Osteoblast (primary cell): ENCODE results near the gene EXOC4. TPM values are rescaled to one million over a fixed set of nuclear protein-coding genes. Genes with fewer than 3 reads are reported as not detected.

Experiments used
- DNase-seq: peaks from one replicate; pipeline ENCODE4 v3.0.0; 2011; ENCODE audit warnings: low spot score, mixed read lengths; ENCODE audit not compliant: insufficient read length; ENCODE audit errors: missing footprints
- H2AFZ ChIP-seq: 2 replicates; pipeline ENCODE4 v1.6.0; 2011; ENCODE audit warnings: mild to moderate bottlenecking, low read length
- H3K27ac ChIP-seq: 2 replicates; pipeline ENCODE4 v1.5.1; 2011; ENCODE audit warnings: mild to moderate bottlenecking, low read depth, low read length, moderate library complexity
- H3K27me3 ChIP-seq: 2 replicates; pipeline ENCODE4 v1.6.0; 2012; ENCODE audit warnings: mild to moderate bottlenecking, control low read depth, inconsistent platforms, low read length, moderate library complexity; ENCODE audit not compliant: insufficient read depth
- H3K36me3 ChIP-seq: 2 replicates; pipeline ENCODE4 v1.5.1; 2011; ENCODE audit warnings: mild to moderate bottlenecking, low read length, control low read depth, moderate library complexity; ENCODE audit not compliant: insufficient read depth
- H3K4me1 ChIP-seq: 2 replicates; pipeline ENCODE4 v1.5.1; 2011; ENCODE audit warnings: mild to moderate bottlenecking, low read length, control low read depth, moderate library complexity; ENCODE audit not compliant: insufficient read depth
- H3K4me2 ChIP-seq: 2 replicates; pipeline ENCODE4 v1.6.0; 2011; ENCODE audit warnings: mild to moderate bottlenecking, low read length; ENCODE audit not compliant: insufficient read depth
- H3K4me3 ChIP-seq: fragments of 200-600 bp; sonication (generic); 3 replicates; pipeline ENCODE4 v1.5.1; 2012; ENCODE audit warnings: mild to moderate bottlenecking, low read length, inconsistent platforms; ENCODE audit not compliant: insufficient read depth
- H3K79me2 ChIP-seq: 2 replicates; pipeline ENCODE4 v1.6.0; 2012; ENCODE audit warnings: mild to moderate bottlenecking, low read length, control low read depth, inconsistent platforms; ENCODE audit not compliant: insufficient read depth
- H3K9me3 ChIP-seq: 2 replicates; pipeline ENCODE4 v1.5.1; 2011; ENCODE audit warnings: low read depth, low read length, control low read depth
- H4K20me1 ChIP-seq: 2 replicates; pipeline ENCODE4 v1.6.0; 2012; ENCODE audit warnings: mild to moderate bottlenecking, low read length, control low read depth; ENCODE audit not compliant: insufficient read depth
- total RNA-seq: library from RNA; depleted of rRNA; stranded (reverse); fragments of >200 nt; gene quantifications from 2 replicates; pipeline ENCODE4 v1.2.3, GENCODE V29; 2012
- TF ChIP-seq, protein P1 (sequence below): IDR thresholded peaks from 2 replicates; pipeline ENCODE4 v1.5.1; 2011; ENCODE audit warnings: mild to moderate bottlenecking, low read depth, low read length, moderate library complexity; ENCODE audit errors: extremely low read depth

EXOC4 gene
- total RNA-seq, 1 donor, result 134 TPM

DNA sequence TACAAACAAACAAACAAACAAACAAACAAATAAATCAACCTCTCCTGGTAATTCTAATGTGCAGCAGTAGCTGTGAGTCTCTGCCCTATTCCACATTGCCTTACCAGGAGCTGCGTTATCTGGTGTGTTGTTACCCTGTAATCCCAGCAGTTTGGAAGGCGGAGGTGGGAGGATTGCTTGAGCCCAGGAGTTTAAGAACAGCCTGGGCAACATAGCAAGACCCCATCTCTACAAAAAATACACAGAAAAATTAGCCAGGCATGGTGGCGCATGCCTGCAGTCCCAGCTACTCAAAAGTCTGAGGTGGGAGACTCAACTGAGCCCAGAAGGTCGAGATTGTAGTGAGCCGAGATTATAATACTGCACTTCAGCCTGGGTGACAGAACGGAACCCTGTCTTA is 192.7 kb downstream of the EXOC4 start:
- Histone ChIP-seq H4K20me1 (no peaks in the 10 kb centered on the region), H3K27ac (no peak overlapping the region), H3K4me3 (no peak overlapping the region), H3K4me1 (no peaks in the 10 kb centered on the region), H3K36me3 (no peaks in the 10 kb centered on the region), H3K4me2 (no peak overlapping the region), H3K9me3 (no peaks in the 10 kb centered on the region), H2AFZ (no peak overlapping the region), H3K79me2 (no peaks in the 10 kb centered on the region), H3K27me3 (no peaks in the 10 kb centered on the region)
- TF ChIP-seq, protein P1, sequence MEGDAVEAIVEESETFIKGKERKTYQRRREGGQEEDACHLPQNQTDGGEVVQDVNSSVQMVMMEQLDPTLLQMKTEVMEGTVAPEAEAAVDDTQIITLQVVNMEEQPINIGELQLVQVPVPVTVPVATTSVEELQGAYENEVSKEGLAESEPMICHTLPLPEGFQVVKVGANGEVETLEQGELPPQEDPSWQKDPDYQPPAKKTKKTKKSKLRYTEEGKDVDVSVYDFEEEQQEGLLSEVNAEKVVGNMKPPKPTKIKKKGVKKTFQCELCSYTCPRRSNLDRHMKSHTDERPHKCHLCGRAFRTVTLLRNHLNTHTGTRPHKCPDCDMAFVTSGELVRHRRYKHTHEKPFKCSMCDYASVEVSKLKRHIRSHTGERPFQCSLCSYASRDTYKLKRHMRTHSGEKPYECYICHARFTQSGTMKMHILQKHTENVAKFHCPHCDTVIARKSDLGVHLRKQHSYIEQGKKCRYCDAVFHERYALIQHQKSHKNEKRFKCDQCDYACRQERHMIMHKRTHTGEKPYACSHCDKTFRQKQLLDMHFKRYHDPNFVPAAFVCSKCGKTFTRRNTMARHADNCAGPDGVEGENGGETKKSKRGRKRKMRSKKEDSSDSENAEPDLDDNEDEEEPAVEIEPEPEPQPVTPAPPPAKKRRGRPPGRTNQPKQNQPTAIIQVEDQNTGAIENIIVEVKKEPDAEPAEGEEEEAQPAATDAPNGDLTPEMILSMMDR, result no peak
- DNase-seq, result no peak

DNA sequence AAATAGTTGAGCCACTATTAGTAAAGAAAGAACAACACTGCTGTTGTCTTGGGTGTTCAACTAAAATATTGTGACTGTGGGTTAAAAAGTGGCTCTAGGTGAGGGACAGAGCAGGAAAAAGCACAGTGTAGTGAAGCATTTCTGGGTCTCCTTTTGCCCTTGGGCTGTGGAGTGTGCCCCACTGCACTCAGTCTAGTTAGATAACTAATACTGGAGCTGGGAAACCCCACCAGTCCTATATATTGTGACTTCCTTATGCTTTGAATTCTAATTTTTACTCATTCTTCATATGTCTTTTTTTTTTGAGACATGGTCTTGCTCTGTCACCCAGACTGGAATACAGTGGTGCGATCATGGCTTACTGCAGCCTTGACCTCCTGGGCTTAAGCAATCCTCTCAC is 195.1 kb downstream of the EXOC4 start:
- Histone ChIP-seq H2AFZ (no peak overlapping the region), H3K27ac (no peak overlapping the region), H3K79me2 (no peaks in the 10 kb centered on the region), H3K4me3 (no peak overlapping the region), H3K4me2 (no peak overlapping the region), H3K4me1 (no peaks in the 10 kb centered on the region), H3K36me3 (no peaks in the 10 kb centered on the region), H3K27me3 (no peaks in the 10 kb centered on the region), H4K20me1 (peaks cover 2% of the 10 kb centered on the region), H3K9me3 (no peaks in the 10 kb centered on the region)
- DNase-seq, result no peak
- TF ChIP-seq, protein P1, result no peak

DNA sequence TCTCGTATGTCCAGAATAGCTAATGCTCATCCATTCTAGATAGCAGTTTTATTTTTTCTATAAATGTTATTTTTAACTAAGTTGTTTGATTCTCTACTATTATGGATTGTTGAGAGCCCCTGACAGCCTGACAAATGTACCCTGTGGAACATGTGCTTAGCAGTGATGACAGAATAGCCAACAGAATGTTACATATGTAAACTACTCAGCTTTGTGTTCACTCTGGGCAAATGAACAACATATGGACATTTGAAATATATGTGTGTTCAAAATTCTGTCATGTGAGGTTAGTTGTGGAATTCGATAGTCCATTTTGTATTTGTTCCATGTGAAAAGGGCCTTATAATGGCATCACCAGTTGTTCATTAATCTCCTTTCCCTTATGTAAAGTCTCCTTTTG is 199.7 kb downstream of the EXOC4 start:
- no peak overlapping the region for H3K27ac ChIP-seq
- peaks cover 7% of the 10 kb centered on the region for H4K20me1 ChIP-seq
- TF ChIP-seq, protein P1, result no peak
- no peak for DNase-seq
- no peaks in the 10 kb centered on the region for H3K9me3 ChIP-seq
- H3K27me3 ChIP-seq, result no peaks in the 10 kb centered on the region
- H3K36me3 ChIP-seq, result no peaks in the 10 kb centered on the region
- no peak overlapping the region for H2AFZ ChIP-seq
- H3K4me1 ChIP-seq, result no peaks in the 10 kb centered on the region
- H3K4me2 ChIP-seq, result no peak overlapping the region
- no peaks in the 10 kb centered on the region for H3K79me2 ChIP-seq
- H3K4me3 ChIP-seq, result no peak overlapping the region

DNA sequence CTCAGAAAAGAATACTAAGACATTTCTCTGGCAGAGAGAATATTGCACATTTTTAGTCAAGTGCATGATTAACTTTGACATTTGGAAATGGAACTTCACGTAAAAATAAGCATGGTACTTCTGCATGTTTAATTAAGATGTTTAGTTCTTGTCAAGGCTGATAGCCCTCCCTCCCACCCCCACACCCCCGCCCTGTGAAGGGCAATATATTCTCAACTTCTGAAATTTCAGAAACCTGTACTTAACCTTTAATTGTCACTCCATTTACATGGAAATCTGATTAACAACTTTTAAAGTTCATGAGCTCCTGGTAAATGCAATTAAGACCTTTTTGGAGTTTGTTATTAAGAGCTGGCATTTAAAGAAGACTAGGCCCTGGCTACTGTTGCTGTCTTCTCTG is 205.8 kb downstream of the EXOC4 start:
- Histone ChIP-seq H3K27ac (no peak overlapping the region), H3K4me1 (no peaks in the 10 kb centered on the region), H3K4me2 (no peak overlapping the region), H3K9me3 (no peaks in the 10 kb centered on the region), H3K36me3 (no peaks in the 10 kb centered on the region), H3K79me2 (no peaks in the 10 kb centered on the region), H4K20me1 (peaks cover 5% of the 10 kb centered on the region), H2AFZ (no peak overlapping the region), H3K27me3 (no peaks in the 10 kb centered on the region), H3K4me3 (no peak overlapping the region)
- TF ChIP-seq, protein P1, result no peak
- no peak for DNase-seq
